Testis (tissue), 3 donors: ENCODE measurements around the gene ARPC1A. TPM values are rescaled to one million over a fixed set of nuclear protein-coding genes. Genes with fewer than 3 reads are reported as not detected.

Source experiments
- DNase-seq: peaks from one replicate; pipeline ENCODE4 v3.0.0-alpha.2; 2019
- H3K27ac ChIP-seq, 2 donors: fragments of 200-600 bp; sonication (generic); one replicate each; pipeline ENCODE4 v1.5.1; 2019
- H3K27me3 ChIP-seq: fragments of 200-600 bp; sonication (generic); one replicate; pipeline ENCODE4 v1.5.1; 2019
- H3K36me3 ChIP-seq: fragments of 200-600 bp; sonication (generic); one replicate; pipeline ENCODE4 v1.5.1; 2017; ENCODE audit warnings: low read depth; ENCODE audit errors: missing control alignments
- H3K4me1 ChIP-seq: fragments of 200-600 bp; sonication (generic); one replicate; pipeline ENCODE4 v1.5.1; 2019
- H3K4me3 ChIP-seq, 2 donors: fragments of 200-600 bp; sonication (generic); one replicate each; pipeline ENCODE4 v1.5.1; 2017 to 2019
- H3K9me3 ChIP-seq: fragments of 200-600 bp; sonication (generic); one replicate; pipeline ENCODE4 v1.5.1; 2017
- CTCF ChIP-seq, 3 experiments: fragments of 450-650 bp in 2 of 3; fragments of 200-600 bp in 1 of 3; sonication (generic) in 1 of 3; IDR thresholded peaks; one replicate each; pipeline ENCODE4 v1.5.1; 2016 to 2019; ENCODE audit warnings: antibody characterized with exemption in 3 of 3, mild to moderate bottlenecking in 2 of 3, moderate library complexity in 1 of 3
- POLR2A ChIP-seq: fragments of 450-650 bp; IDR thresholded peaks from one replicate; pipeline ENCODE4 v1.6.1; 2017; ENCODE audit warnings: antibody characterized with exemption, mild to moderate bottlenecking, moderate library complexity
- WGBS, 2 donors: methylation state at CpG; one replicate each; pipeline ENCODE4 v1.1.5; 2018; 5-methylcytosine and 5-hydroxymethylcytosine counted together
- intact Hi-C: fragments of 100-400 bp; cut with DNase I; formaldehyde crosslinking; loops from one replicate; pipeline ENCODE4 v1.15.1; 2023; ENCODE audit warnings: low total_unique reads
- polyA plus RNA-seq: library from polyadenylated mRNA; stranded (reverse); fragments of 350-450 nt; fragmentation: Illumina TruSeq; extraction: RNeasy Lipid Tissue Mini Kit (QIAGEN cat#74804); gene quantifications from one replicate; pipeline ENCODE4 v1.2.3, GENCODE V29; 2014; ENCODE audit warnings: low read depth, low replicate concordance; ENCODE audit not compliant: insufficient read depth
- total RNA-seq, 2 donors: library from RNA; depleted of rRNA; stranded (reverse); fragments of >200 nt; gene quantifications; one replicate each; pipeline ENCODE4 v1.2.3, GENCODE V29; 2016

ARPC1A gene
- total and polyA plus RNA-seq, 3 donors from 2014 or later = 91.8 to 120 (median 117) TPM

- peaks cover under 1% of the 10 kb centered on the region for H3K4me1 ChIP-seq
- H3K27me3 ChIP-seq = no peaks in the 10 kb centered on the region
- no peak overlapping the region for H3K4me3 ChIP-seq
- no peak overlapping the region for H3K27ac ChIP-seq
- intact Hi-C loops = no loop called here
- H3K36me3 ChIP-seq = no peaks in the 10 kb centered on the region
- no peaks in the 10 kb centered on the region for H3K9me3 ChIP-seq
- DNase-seq = no peak
- 92 to 94% methylated on average over 15 to 20 of the region's 20 CpGs for WGBS, 2 donors
- TF ChIP-seq POLR2A (no peak), CTCF (IDR thresholded peaks at IDR 0.05) (no peak)
Measured at GRCh38 chr7:99387912-99388311, 62.2 kb downstream of the ARPC1A start.

GRCh38 chr7:99389772-99390171 lies 64.1 kb downstream of the ARPC1A start:
- no peak for DNase-seq
- Histone ChIP-seq H3K4me3 (no peak overlapping the region), H3K27ac (no peak overlapping the region), H3K36me3 (no peaks in the 10 kb centered on the region), H3K27me3 (no peaks in the 10 kb centered on the region), H3K4me1 (peaks cover 4% of the 10 kb centered on the region), H3K9me3 (no peaks in the 10 kb centered on the region)
- WGBS, 2 donors = 80 to 95% methylated on average over 6 to 13 of the region's 13 CpGs
- no peak for TF ChIP-seq POLR2A
- no peak for TF ChIP-seq CTCF (IDR thresholded peaks at IDR 0.05)
- intact Hi-C loops = no loop called here

GRCh38 chr7:99390941-99391602 lies 65.4 kb downstream of the ARPC1A start:
- H3K27me3 ChIP-seq = no peaks in the 10 kb centered on the region
- no peak for TF ChIP-seq CTCF (IDR thresholded peaks at IDR 0.05)
- no peak for TF ChIP-seq POLR2A
- H3K4me3 ChIP-seq = no peak overlapping the region
- no peak for DNase-seq
- H3K9me3 ChIP-seq = no peaks in the 10 kb centered on the region
- intact Hi-C loops = no loop called here
- H3K4me1 ChIP-seq = peaks cover 4% of the 10 kb centered on the region
- no peaks in the 10 kb centered on the region for H3K36me3 ChIP-seq
- no peak overlapping the region for H3K27ac ChIP-seq
- 87% methylated on average over 22 of the region's 23 CpGs for WGBS, 2 donors

GRCh38 chr7:99392046-99392445 lies 66.3 kb downstream of the ARPC1A start:
- TF ChIP-seq POLR2A (no peak), CTCF (IDR thresholded peaks at IDR 0.05) (no peak)
- 68% methylated on average over 8 of the region's 8 CpGs for WGBS, 2 donors
- Histone ChIP-seq H3K27ac (peak overlapping the region in 1 of 2 donors; percentile 71), H3K4me3 (peak overlapping the region; percentile 60 to 68), H3K4me1 (peaks cover 4% of the 10 kb centered on the region), H3K9me3 (no peaks in the 10 kb centered on the region), H3K27me3 (no peaks in the 10 kb centered on the region), H3K36me3 (no peaks in the 10 kb centered on the region)
- intact Hi-C loops = no loop called here
- no peak for DNase-seq
